Erythroblast (primary cell): ENCODE measurements around the gene ZAR1.

Experiments
- GATA1 ChIP-seq: IDR thresholded peaks from 2 replicates; pipeline ENCODE4 v1.6.1; 2011; ENCODE audit warnings: low read depth, mild to moderate bottlenecking, control low read depth, low read length, moderate library complexity
- POLR2A ChIP-seq: IDR thresholded peaks from 2 replicates; pipeline ENCODE4 v1.6.1; 2011; ENCODE audit warnings: mild to moderate bottlenecking, low read length

GRCh38 chr4:48470570-48470969 is 19.5 kb upstream of the ZAR1 start:
- no peak for TF ChIP-seq POLR2A
- TF ChIP-seq GATA1, result no peak
